Measurements from ENCODE around the gene CNPY1. TPM values are rescaled to one million over a fixed set of nuclear protein-coding genes. Genes with fewer than 3 reads are reported as not detected.

CNPY1 gene
- total RNA-seq, 1 experiment from 2014 or later: 1.5 TPM

GRCh38 chr7:155454183-155455112 lies 91.9 kb downstream of the CNPY1 start:
- no peaks in the 10 kb centered on the region for H3K36me3 ChIP-seq (replicated peaks; ENCODE audit: control insufficient read depth, insufficient read depth, low read length)
- H3K4me3 ChIP-seq (ENCODE audit: insufficient read depth, low read depth, low read length): no peak overlapping the region
- peaks cover 97% of the 10 kb centered on the region for H3K27me3 ChIP-seq (ENCODE audit: control insufficient read depth, insufficient read depth, low read length)
- DNase-seq: peak; percentile 80

DNA sequence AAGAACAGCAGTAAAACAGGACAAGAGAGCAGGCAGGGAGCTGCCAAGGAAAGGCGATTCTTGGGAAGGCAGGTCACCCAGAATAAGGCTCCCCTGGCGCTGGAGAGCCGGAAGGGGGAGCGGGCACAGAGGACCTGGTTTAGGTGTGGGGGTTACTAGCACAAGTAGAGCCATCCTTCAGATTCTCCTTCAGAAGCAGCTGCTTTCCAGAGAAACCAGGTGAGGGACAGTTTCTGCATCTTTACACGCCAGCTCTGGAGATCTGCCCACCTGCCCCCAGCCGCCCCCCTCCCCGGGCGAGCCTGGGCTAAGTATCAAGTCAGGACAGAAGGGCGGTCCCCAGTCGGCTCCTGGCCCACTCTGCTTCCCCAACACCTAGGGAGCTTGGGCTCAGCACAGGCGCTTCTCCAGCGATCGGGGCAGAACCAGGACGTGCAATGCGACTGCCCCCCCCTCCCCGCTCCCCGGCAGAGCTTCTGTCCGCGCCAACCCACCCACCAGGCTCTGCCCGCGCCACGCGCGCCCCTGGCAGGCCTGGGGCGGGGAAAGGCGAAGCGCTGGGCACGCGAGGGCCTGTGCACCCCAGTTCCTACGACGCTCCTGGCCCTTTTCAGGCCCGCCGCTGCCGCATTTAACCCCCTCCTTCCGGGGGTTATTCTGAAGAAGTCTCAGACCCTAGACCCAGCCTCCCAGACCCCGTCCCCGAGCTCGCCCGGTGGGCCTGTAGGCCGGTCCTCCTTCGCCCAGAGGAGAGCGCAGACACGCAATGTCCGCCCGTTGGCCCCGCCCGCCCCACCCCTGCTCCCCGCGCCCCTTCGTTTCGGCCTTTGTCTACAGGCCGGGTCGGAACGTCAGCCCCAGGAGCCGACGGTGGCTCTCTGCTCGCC lies 92.8 kb downstream of the CNPY1 start:
- DNase-seq: peak; percentile 80
- H3K4me3 ChIP-seq (ENCODE audit: insufficient read depth, low read depth, low read length): no peak overlapping the region
- peaks cover 97% of the 10 kb centered on the region for H3K27me3 ChIP-seq (ENCODE audit: control insufficient read depth, insufficient read depth, low read length)
- H3K36me3 ChIP-seq (replicated peaks; ENCODE audit: control insufficient read depth, insufficient read depth, low read length): no peaks in the 10 kb centered on the region

GRCh38 chr7:155452505-155453295 lies 93.7 kb downstream of the CNPY1 start:
- no peaks in the 10 kb centered on the region for H3K36me3 ChIP-seq (replicated peaks; ENCODE audit: control insufficient read depth, insufficient read depth, low read length)
- no peak overlapping the region for H3K4me3 ChIP-seq (ENCODE audit: insufficient read depth, low read depth, low read length)
- no peak for DNase-seq
- peaks cover 98% of the 10 kb centered on the region for H3K27me3 ChIP-seq (ENCODE audit: control insufficient read depth, insufficient read depth, low read length)

- Histone ChIP-seq H3K36me3 (replicated peaks; ENCODE audit: control insufficient read depth, insufficient read depth, low read length) (no peaks in the 10 kb centered on the region), H3K27me3 (ENCODE audit: control insufficient read depth, insufficient read depth, low read length) (peaks cover 100% of the 10 kb centered on the region), H3K4me3 (ENCODE audit: insufficient read depth, low read depth, low read length) (no peak overlapping the region)
- DNase-seq: no peak
These were observed 94.5 kb downstream of the CNPY1 start for GRCh38 chr7:155451840-155452239.

Other genes starting within 250 kb of the CNPY1 start
- 91.7 and 114 TPM in 2 replicates for gene INSIG1, start 248.7 kb downstream of the CNPY1 start, total RNA-seq (2014; rRNA removed; shearing (Covaris generic))
- gene EN2, start 88.4 kb downstream of the CNPY1 start, total RNA-seq (2014; rRNA removed; shearing (Covaris generic)): 0.04 TPM in 1 of 2 replicates, not detected in the other
- 15.4 and 22.3 TPM in 2 replicates for gene RBM33, start 98.1 kb upstream of the CNPY1 start, total RNA-seq (2014; rRNA removed; shearing (Covaris generic))